ENCODE measurements around the gene SCAND1.
A peak's percentile ranks its signal among the peaks of the same experiment; 100 is the strongest.

SCAND1 gene

GRCh38 chr20:35941620-35942019 is 12.7 kb downstream of the SCAND1 start:
- no peaks in the 10 kb centered on the region for H3K27me3 Mint-ChIP-seq (ENCODE audit: low read depth, poor library complexity)
- peaks cover 47% of the 10 kb centered on the region for H3K36me3 Mint-ChIP-seq (ENCODE audit: low read depth)
- H3K27ac Mint-ChIP-seq = no peak overlapping the region
- no peaks in the 10 kb centered on the region for H3K9me3 Mint-ChIP-seq
- H3K4me1 Mint-ChIP-seq = no peaks in the 10 kb centered on the region
- no peak for DNase-seq
- H3K4me3 Mint-ChIP-seq = no peak overlapping the region
- TF ChIP-seq CTCF (IDR thresholded peaks at IDR 0.05) = no peak

- peaks cover 44% of the 10 kb centered on the region for H3K36me3 Mint-ChIP-seq (ENCODE audit: low read depth)
- no peak for TF ChIP-seq CTCF (IDR thresholded peaks at IDR 0.05)
- no peaks in the 10 kb centered on the region for H3K27me3 Mint-ChIP-seq (ENCODE audit: low read depth, poor library complexity)
- no peak for DNase-seq
- H3K27ac Mint-ChIP-seq = no peak overlapping the region
- no peaks in the 10 kb centered on the region for H3K4me1 Mint-ChIP-seq
- H3K9me3 Mint-ChIP-seq = no peaks in the 10 kb centered on the region
- H3K4me3 Mint-ChIP-seq = no peak overlapping the region
Observed at GRCh38 chr20:35939264-35939663, 15.0 kb downstream of the SCAND1 start.

GRCh38 chr20:35934050-35934449 is 20.3 kb downstream of the SCAND1 start:
- TF ChIP-seq CTCF (IDR thresholded peaks at IDR 0.05) = no peak
- DNase-seq = no peak
- H3K9me3 Mint-ChIP-seq = no peaks in the 10 kb centered on the region
- no peaks in the 10 kb centered on the region for H3K27me3 Mint-ChIP-seq (ENCODE audit: low read depth, poor library complexity)
- no peaks in the 10 kb centered on the region for H3K4me1 Mint-ChIP-seq
- peaks cover 58% of the 10 kb centered on the region for H3K36me3 Mint-ChIP-seq (ENCODE audit: low read depth)
- H3K4me3 Mint-ChIP-seq = no peak overlapping the region
- peak overlapping the region; percentile 10 for H3K27ac Mint-ChIP-seq

- TF ChIP-seq CTCF (IDR thresholded peaks at IDR 0.05) = no peak
- H3K4me3 Mint-ChIP-seq = no peak overlapping the region
- no peak for DNase-seq
- no peak overlapping the region for H3K27ac Mint-ChIP-seq
- H3K4me1 Mint-ChIP-seq = no peaks in the 10 kb centered on the region
- no peaks in the 10 kb centered on the region for H3K27me3 Mint-ChIP-seq (ENCODE audit: low read depth, poor library complexity)
- H3K36me3 Mint-ChIP-seq (ENCODE audit: low read depth) = peaks cover 62% of the 10 kb centered on the region
- no peaks in the 10 kb centered on the region for H3K9me3 Mint-ChIP-seq
Observed at GRCh38 chr20:35929301-35929700, 25.0 kb downstream of the SCAND1 start.

GRCh38 chr20:35920523-35920922 is 33.8 kb downstream of the SCAND1 start:
- DNase-seq = no peak
- Mint-ChIP-seq H3K4me3 (no peak overlapping the region), H3K27ac (no peak overlapping the region), H3K9me3 (no peaks in the 10 kb centered on the region), H3K36me3 (ENCODE audit: low read depth) (peaks cover 42% of the 10 kb centered on the region), H3K4me1 (no peaks in the 10 kb centered on the region), H3K27me3 (ENCODE audit: low read depth, poor library complexity) (no peaks in the 10 kb centered on the region)
- TF ChIP-seq CTCF (IDR thresholded peaks at IDR 0.05) = no peak

GRCh38 chr20:35918021-35918420 is 36.3 kb downstream of the SCAND1 start:
- Mint-ChIP-seq H3K27me3 (ENCODE audit: low read depth, poor library complexity) (no peaks in the 10 kb centered on the region), H3K4me3 (no peak overlapping the region), H3K36me3 (ENCODE audit: low read depth) (peaks cover 44% of the 10 kb centered on the region), H3K27ac (no peak overlapping the region), H3K9me3 (no peaks in the 10 kb centered on the region), H3K4me1 (no peaks in the 10 kb centered on the region)
- no peak for DNase-seq
- TF ChIP-seq CTCF (IDR thresholded peaks at IDR 0.05) = no peak
